RKO (cell line): ENCODE results near the gene MAPKAP1.

Source experiments
- DNase-seq: peaks from one replicate; pipeline ENCODE4 v3.0.0-alpha.2; 2016; ENCODE audit warnings: low spot score

The MAPKAP1 gene

GRCh38 chr9:125534971-125535701 is 171.9 kb downstream of the MAPKAP1 start:
- DNase-seq: no peak

- DNase-seq: no peak
Measured at GRCh38 chr9:125532812-125533594, 174.0 kb downstream of the MAPKAP1 start.

- no peak for DNase-seq
Measured at GRCh38 chr9:125532412-125532811, 174.6 kb downstream of the MAPKAP1 start.

- DNase-seq: no peak
Measured at GRCh38 chr9:125529589-125530515, 177.2 kb downstream of the MAPKAP1 start.

GRCh38 chr9:125529107-125529506 is 177.9 kb downstream of the MAPKAP1 start:
- DNase-seq: no peak

GRCh38 chr9:125527471-125528002 is 179.5 kb downstream of the MAPKAP1 start:
- no peak for DNase-seq

GRCh38 chr9:125525921-125526631 is 180.9 kb downstream of the MAPKAP1 start:
- no peak for DNase-seq

- DNase-seq: no peak
Measured at GRCh38 chr9:125524583-125525355, 182.2 kb downstream of the MAPKAP1 start.

GRCh38 chr9:125523681-125524080 is 183.3 kb downstream of the MAPKAP1 start:
- DNase-seq: no peak

- DNase-seq: peak; percentile 92
Measured at GRCh38 chr9:125522328-125522725, 184.7 kb downstream of the MAPKAP1 start.

GRCh38 chr9:125521462-125522327 is 185.3 kb downstream of the MAPKAP1 start:
- DNase-seq: peak; percentile 99

- no peak for DNase-seq
Measured at GRCh38 chr9:125519734-125520133, 187.3 kb downstream of the MAPKAP1 start.

GRCh38 chr9:125517577-125517976 is 189.4 kb downstream of the MAPKAP1 start:
- no peak for DNase-seq

GRCh38 chr9:125515983-125516940 is 190.7 kb downstream of the MAPKAP1 start:
- DNase-seq: no peak

GRCh38 chr9:125515281-125515680 is 191.7 kb downstream of the MAPKAP1 start:
- DNase-seq: no peak

GRCh38 chr9:125514468-125514867 is 192.5 kb downstream of the MAPKAP1 start:
- DNase-seq: no peak

- peak; percentile 50 for DNase-seq
Measured at GRCh38 chr9:125513668-125514413, 193.2 kb downstream of the MAPKAP1 start.

- DNase-seq: no peak
Measured at GRCh38 chr9:125513303-125513667, 193.7 kb downstream of the MAPKAP1 start.
